ENCODE results near the gene RNFT2.

Gene RNFT2

DNA sequence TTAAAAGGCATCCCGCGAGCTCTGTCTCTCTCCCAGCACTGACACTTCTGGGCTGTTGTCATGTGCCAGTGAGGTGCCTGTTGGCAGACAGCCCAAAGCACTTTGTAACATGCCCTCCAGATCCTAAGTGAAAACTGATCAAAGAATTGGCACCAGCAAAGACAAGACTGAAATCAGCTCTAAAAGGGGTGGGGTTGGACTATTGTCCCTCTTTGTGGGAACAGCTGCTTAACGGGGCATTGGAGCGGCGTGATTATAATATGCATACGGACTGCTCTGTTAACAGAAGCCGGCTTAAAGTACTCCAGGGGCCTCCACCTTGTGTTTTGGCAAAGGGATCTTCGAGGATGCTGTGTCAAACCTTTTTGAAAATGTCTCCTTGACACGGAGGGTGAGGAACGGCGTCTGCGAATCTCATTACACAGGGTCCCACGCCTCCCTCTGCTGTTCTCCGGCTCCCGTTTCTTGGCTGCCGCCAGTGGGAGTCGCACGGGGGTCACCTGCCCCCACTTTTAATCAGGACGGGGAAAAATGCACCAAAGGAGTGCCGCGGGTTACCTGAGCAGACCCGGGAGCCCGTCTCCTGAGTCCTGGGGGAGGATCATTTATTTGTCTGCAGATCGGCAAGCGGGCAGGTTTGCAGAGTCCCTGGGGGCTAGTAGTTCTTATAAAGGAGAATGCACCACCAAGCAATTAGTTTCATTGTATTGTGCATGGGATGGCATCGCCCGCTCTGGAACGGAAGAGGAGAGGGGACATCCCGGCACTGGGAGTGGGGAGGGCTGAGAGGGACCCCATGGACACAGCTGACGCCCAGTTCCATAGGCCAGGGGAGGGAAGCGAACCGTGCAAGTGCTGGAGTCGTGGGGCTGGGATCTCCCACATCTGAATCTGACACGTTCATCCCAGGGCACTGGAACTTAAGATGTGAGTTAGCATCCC, 44.6 kb upstream of the RNFT2 start:
- no peak for TF ChIP-seq CTCF (conservative IDR thresholded peaks at IDR 0.05; ENCODE audit: control insufficient read depth, insufficient read depth, low read depth, low read length)
- H3K4me3 ChIP-seq (ENCODE audit: control insufficient read depth, low read depth, low read length): no peak overlapping the region
- no peak for DNase-seq (ENCODE audit: low read depth)

DNA sequence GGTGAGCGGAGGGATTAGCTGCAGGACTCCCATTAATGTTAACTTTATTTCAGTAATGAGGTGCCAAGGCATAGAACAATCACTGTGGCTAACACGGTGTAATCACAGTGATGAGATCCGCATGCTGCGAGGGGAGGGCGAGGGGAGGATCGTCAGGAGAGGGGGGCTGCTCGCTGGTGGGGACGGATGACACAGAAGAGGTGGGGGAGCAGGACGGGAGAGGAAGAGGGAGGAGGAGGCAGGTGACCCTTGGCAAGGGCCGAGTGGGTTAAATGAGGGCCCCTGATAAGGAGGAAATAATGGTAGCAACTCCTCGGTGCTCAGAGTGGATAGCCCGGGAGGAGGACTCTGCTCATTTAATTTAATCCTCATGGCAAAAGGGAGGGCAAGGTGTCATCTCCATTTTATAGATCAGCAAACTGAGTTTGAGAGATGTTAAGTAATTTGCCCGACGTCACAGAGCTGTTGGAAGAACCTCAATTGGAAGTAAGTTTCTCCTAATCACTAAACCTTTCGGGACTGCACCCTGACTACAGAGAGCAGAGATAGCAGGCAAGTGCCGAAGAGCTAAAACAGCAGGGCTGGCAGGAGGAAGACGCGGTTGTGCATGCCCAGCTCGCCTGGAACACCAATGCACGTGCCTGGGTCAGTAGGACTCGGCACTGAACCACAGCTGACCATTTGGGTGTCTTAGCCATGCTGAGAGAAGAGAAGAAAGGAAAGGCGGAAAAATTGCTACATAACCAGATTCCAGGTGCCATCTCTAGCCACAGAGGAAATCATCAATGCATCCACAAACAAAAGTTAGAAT, 43.3 kb upstream of the RNFT2 start:
- no peak for DNase-seq (ENCODE audit: low read depth)
- no peak overlapping the region for H3K4me3 ChIP-seq (ENCODE audit: control insufficient read depth, low read depth, low read length)
- no peak for TF ChIP-seq CTCF (conservative IDR thresholded peaks at IDR 0.05; ENCODE audit: control insufficient read depth, insufficient read depth, low read depth, low read length)

DNA sequence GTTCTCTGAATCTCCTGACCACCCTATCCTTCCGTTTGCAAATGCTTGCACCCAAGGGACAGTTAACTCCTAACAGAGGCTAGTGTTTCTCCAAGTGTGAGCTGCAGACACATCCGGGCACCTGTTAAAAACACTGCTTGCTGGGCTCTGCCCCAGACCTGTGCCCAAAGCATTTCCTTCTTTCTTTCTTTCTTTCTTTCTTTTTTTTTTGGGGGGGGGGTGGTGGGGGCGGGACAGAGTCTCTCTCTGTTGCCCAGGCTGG, 42.7 kb upstream of the RNFT2 start:
- no peak for DNase-seq (ENCODE audit: low read depth)
- no peak for TF ChIP-seq CTCF (conservative IDR thresholded peaks at IDR 0.05; ENCODE audit: control insufficient read depth, insufficient read depth, low read depth, low read length)
- no peak overlapping the region for H3K4me3 ChIP-seq (ENCODE audit: control insufficient read depth, low read depth, low read length)

GRCh38 chr12:116697305-116697704, 40.8 kb upstream of the RNFT2 start:
- peak; percentile 30 for DNase-seq (ENCODE audit: low read depth)
- TF ChIP-seq CTCF (conservative IDR thresholded peaks at IDR 0.05; ENCODE audit: control insufficient read depth, insufficient read depth, low read depth, low read length): peak; percentile 36
- H3K4me3 ChIP-seq (ENCODE audit: control insufficient read depth, low read depth, low read length): no peak overlapping the region

- no peak for TF ChIP-seq CTCF (conservative IDR thresholded peaks at IDR 0.05; ENCODE audit: control insufficient read depth, insufficient read depth, low read depth, low read length)
- H3K4me3 ChIP-seq (ENCODE audit: control insufficient read depth, low read depth, low read length): no peak overlapping the region
- DNase-seq (ENCODE audit: low read depth): no peak
Measured at GRCh38 chr12:116697716-116698115, 40.4 kb upstream of the RNFT2 start.

GRCh38 chr12:116698116-116698515, 40.0 kb upstream of the RNFT2 start:
- no peak for DNase-seq (ENCODE audit: low read depth)
- no peak overlapping the region for H3K4me3 ChIP-seq (ENCODE audit: control insufficient read depth, low read depth, low read length)
- TF ChIP-seq CTCF (conservative IDR thresholded peaks at IDR 0.05; ENCODE audit: control insufficient read depth, insufficient read depth, low read depth, low read length): no peak
